DND-41 (cell line): ENCODE data around the gene XXYLT1.

ENCODE experiments used
- CTCF ChIP-seq: IDR thresholded peaks from 2 replicates; pipeline ENCODE4 v1.5.1; 2012; ENCODE audit warnings: borderline replicate concordance, low read length, moderate library complexity, mild to moderate bottlenecking; ENCODE audit not compliant: poor library complexity, severe bottlenecking; ENCODE audit errors: extremely low read depth
- EZH2 ChIP-seq: IDR thresholded peaks from 3 replicates; pipeline ENCODE4 v1.6.1; 2012; ENCODE audit warnings: borderline replicate concordance, low read depth, mild to moderate bottlenecking, moderate library complexity, low read length, inconsistent platforms; ENCODE audit not compliant: severe bottlenecking

- no peak for TF ChIP-seq CTCF
- no peak for TF ChIP-seq EZH2
These were observed 34.7 kb downstream of the XXYLT1 start for GRCh38 chr3:195236076-195236798.
